Hypothalamus (tissue), 51 donors: ENCODE results near the gene DAD1.
A peak's percentile ranks its signal among the peaks of the same experiment; 100 is the strongest.

Experiments
- DNase-seq, 51 donors: peaks; one replicate each; lab custom pipeline; 2025; lab: John Stamatoyannopoulos, UW

The DAD1 gene

GRCh38 chr14:22540811-22541360 lies 48.1 kb downstream of the DAD1 start:
- no peak for DNase-seq

GRCh38 chr14:22540293-22540692 lies 48.7 kb downstream of the DAD1 start:
- DNase-seq: no peak

GRCh38 chr14:22539831-22540230 lies 49.2 kb downstream of the DAD1 start:
- DNase-seq: no peak

- DNase-seq: no peak
Measured at GRCh38 chr14:22538671-22539228, 50.3 kb downstream of the DAD1 start.

- DNase-seq: no peak
Measured at GRCh38 chr14:22537436-22538310, 51.4 kb downstream of the DAD1 start.

- DNase-seq: peak in 4 of 51 donors; percentile 16 to 62 (median 46)
Measured at GRCh38 chr14:22536853-22537338, 52.1 kb downstream of the DAD1 start.

GRCh38 chr14:22535916-22536315 lies 53.1 kb downstream of the DAD1 start:
- no peak for DNase-seq

GRCh38 chr14:22535126-22535525 lies 53.9 kb downstream of the DAD1 start:
- no peak for DNase-seq

GRCh38 chr14:22534547-22534946 lies 54.5 kb downstream of the DAD1 start:
- no peak for DNase-seq

- DNase-seq: no peak
Measured at GRCh38 chr14:22533739-22534359, 55.2 kb downstream of the DAD1 start.

- no peak for DNase-seq
Measured at GRCh38 chr14:22533057-22533704, 55.8 kb downstream of the DAD1 start.

GRCh38 chr14:22532345-22533056 lies 56.5 kb downstream of the DAD1 start:
- no peak for DNase-seq

- no peak for DNase-seq
Measured at GRCh38 chr14:22531451-22532344, 57.3 kb downstream of the DAD1 start.

- DNase-seq: no peak
Measured at GRCh38 chr14:22530127-22530526, 58.9 kb downstream of the DAD1 start.

GRCh38 chr14:22526744-22527143 lies 62.3 kb downstream of the DAD1 start:
- no peak for DNase-seq

- no peak for DNase-seq
Measured at GRCh38 chr14:22526218-22526617, 62.8 kb downstream of the DAD1 start.

GRCh38 chr14:22524784-22525161 lies 64.3 kb downstream of the DAD1 start:
- DNase-seq: no peak

GRCh38 chr14:22524115-22524783 lies 64.8 kb downstream of the DAD1 start:
- no peak for DNase-seq

GRCh38 chr14:22523283-22523682 lies 65.7 kb downstream of the DAD1 start:
- DNase-seq: no peak
